GM12891 (cell line): ENCODE data around the gene GLIS2.

Experiments used
- PAX5 ChIP-seq: IDR thresholded peaks from 2 replicates; pipeline ENCODE4 v1.6.1; 2011; ENCODE audit warnings: low read length, moderate library complexity, mild to moderate bottlenecking; ENCODE audit not compliant: insufficient read depth, severe bottlenecking
- POLR2A ChIP-seq: IDR thresholded peaks from 2 replicates; pipeline ENCODE4 v1.6.1; 2011; ENCODE audit warnings: low read depth, low read length, control low read depth
- POLR2AphosphoS5 ChIP-seq: IDR thresholded peaks from 2 replicates; pipeline ENCODE4 v1.6.1; 2011; ENCODE audit warnings: low read depth, low read length, control low read depth
- POU2F2 ChIP-seq: IDR thresholded peaks from 2 replicates; pipeline ENCODE4 v1.6.1; 2011; ENCODE audit warnings: low read depth, mild to moderate bottlenecking, control low read depth, low read length, moderate library complexity
- TAF1 ChIP-seq: IDR thresholded peaks from 2 replicates; pipeline ENCODE4 v1.6.1; 2011; ENCODE audit warnings: low read depth, low read length, control low read depth

- TF ChIP-seq POU2F2, result no peak
- TF ChIP-seq POLR2A, result no peak
- peak; percentile 35; the same call in 1 of the 2 replicates for TF ChIP-seq POLR2AphosphoS5
- no peak for TF ChIP-seq TAF1
- TF ChIP-seq PAX5, result no peak
Observed at GRCh38 chr16:4378999-4379690, 63.3 kb downstream of the GLIS2 start.
